MG63 (cell line): ENCODE measurements around the gene EMB. TPM values are rescaled to one million over a fixed set of nuclear protein-coding genes. Genes with fewer than 3 reads are reported as not detected.
"Not testable (repeated sequence)": the region's sequence is repeated elsewhere in the genome, so short reads cannot be mapped to it uniquely, and the experiment has no call there.

Source experiments
- DNase-seq: peaks from one replicate; pipeline ENCODE4 v3.0.0-alpha.2; 2020
- H3K27me3 ChIP-seq: fragments of 250-450 bp; sonication (Bioruptor Pico); 2 replicates; pipeline ENCODE4 v1.5.1; 2020; ENCODE audit warnings: mild to moderate bottlenecking, moderate library complexity
- H3K36me3 ChIP-seq: fragments of 250-450 bp; sonication (Bioruptor Pico); 2 replicates; pipeline ENCODE4 v1.5.1; 2020; ENCODE audit warnings: mild to moderate bottlenecking, moderate library complexity
- H3K4me3 ChIP-seq: fragments of 250-450 bp; sonication (Bioruptor Pico); 2 replicates; pipeline ENCODE4 v1.5.1; 2020; ENCODE audit warnings: mild to moderate bottlenecking, moderate library complexity
- H3K9me3 ChIP-seq: fragments of 250-450 bp; sonication (Bioruptor Pico); 2 replicates; pipeline ENCODE4 v1.5.1; 2020; ENCODE audit warnings: mild to moderate bottlenecking, moderate library complexity
- total RNA-seq: library from RNA; depleted of rRNA; stranded (reverse); fragments of >200 nt; shearing (Covaris generic); gene quantifications from 2 replicates; pipeline ENCODE4 v1.2.3, GENCODE V29; 2014; ENCODE audit warnings: low replicate concordance; rRNA removed

The EMB gene
- 4.1 and 5.8 TPM in 2 replicates for total RNA-seq

- H3K4me3 ChIP-seq: peak within 1 kb of the TSS; percentile 54
- H3K9me3 ChIP-seq: no peaks in the 10 kb centered on the region
- peak; percentile 61 for DNase-seq
- H3K36me3 ChIP-seq: no peaks in the 10 kb centered on the region
- H3K27me3 ChIP-seq: no peaks in the 10 kb centered on the region
Measured at GRCh38 chr5:50440651-50441492, at the start of gene EMB. Gene EMB (minus strand): TSS chr5:50441288. CDS start chr5:50441151, 137 bp downstream.

- not testable (repeated sequence) for DNase-seq, H3K9me3 ChIP-seq, H3K4me3 ChIP-seq, H3K27me3 ChIP-seq, H3K36me3 ChIP-seq
Measured at GRCh38 chr5:50489491-50489890, 48.4 kb upstream of the EMB start.

GRCh38 chr5:50478790-50479189 is 37.7 kb upstream of the EMB start:
- not testable (repeated sequence) for DNase-seq, H3K27me3 ChIP-seq, H3K9me3 ChIP-seq, H3K4me3 ChIP-seq, H3K36me3 ChIP-seq

- no peaks in the 10 kb centered on the region for H3K9me3 ChIP-seq
- H3K4me3 ChIP-seq: no peak overlapping the region
- no peak for DNase-seq
- no peaks in the 10 kb centered on the region for H3K36me3 ChIP-seq
- H3K27me3 ChIP-seq: no peaks in the 10 kb centered on the region
Measured at GRCh38 chr5:50476549-50476948, 35.5 kb upstream of the EMB start.

- not testable (repeated sequence) for DNase-seq, H3K4me3 ChIP-seq, H3K36me3 ChIP-seq, H3K27me3 ChIP-seq, H3K9me3 ChIP-seq
Measured at GRCh38 chr5:50465015-50465414, 23.9 kb upstream of the EMB start.

GRCh38 chr5:50463726-50464125 is 22.6 kb upstream of the EMB start:
- no peaks in the 10 kb centered on the region for H3K36me3 ChIP-seq
- no peaks in the 10 kb centered on the region for H3K9me3 ChIP-seq
- no peaks in the 10 kb centered on the region for H3K27me3 ChIP-seq
- no peak overlapping the region for H3K4me3 ChIP-seq
- DNase-seq: no peak

GRCh38 chr5:50463047-50463446 is 22.0 kb upstream of the EMB start:
- no peaks in the 10 kb centered on the region for H3K36me3 ChIP-seq
- H3K4me3 ChIP-seq: no peak overlapping the region
- H3K27me3 ChIP-seq: no peaks in the 10 kb centered on the region
- DNase-seq: no peak
- no peaks in the 10 kb centered on the region for H3K9me3 ChIP-seq

- DNase-seq, H3K27me3 ChIP-seq: not testable (repeated sequence)
Measured at GRCh38 chr5:50462579-50462978, 21.5 kb upstream of the EMB start.

GRCh38 chr5:50458372-50458771 is 17.3 kb upstream of the EMB start:
- H3K9me3 ChIP-seq, DNase-seq, H3K4me3 ChIP-seq, H3K27me3 ChIP-seq, H3K36me3 ChIP-seq: not testable (repeated sequence)

More at GRCh38 chr5:50462579-50462978, 21.5 kb upstream of the EMB start:
- H3K36me3 ChIP-seq, H3K4me3 ChIP-seq, H3K9me3 ChIP-seq: not testable (repeated sequence)

- DNase-seq, H3K27me3 ChIP-seq, H3K36me3 ChIP-seq, H3K4me3 ChIP-seq, H3K9me3 ChIP-seq: not testable (repeated sequence)
Measured at GRCh38 chr5:50449241-50449640, 8.2 kb upstream of the EMB start.

GRCh38 chr5:50447941-50448340 is 6.9 kb upstream of the EMB start:
- no peaks in the 10 kb centered on the region for H3K9me3 ChIP-seq
- DNase-seq: no peak
- no peaks in the 10 kb centered on the region for H3K36me3 ChIP-seq
- H3K27me3 ChIP-seq: no peaks in the 10 kb centered on the region
- H3K4me3 ChIP-seq: no peak overlapping the region

- Histone ChIP-seq H3K9me3 (no peaks in the 10 kb centered on the region), H3K27me3 (no peaks in the 10 kb centered on the region), H3K4me3 (no peak overlapping the region), H3K36me3 (no peaks in the 10 kb centered on the region)
- DNase-seq: no peak
Measured at GRCh38 chr5:50447228-50447627, 6.1 kb upstream of the EMB start.

- no peak for DNase-seq
- Histone ChIP-seq H3K9me3 (no peaks in the 10 kb centered on the region), H3K36me3 (no peaks in the 10 kb centered on the region), H3K27me3 (no peaks in the 10 kb centered on the region), H3K4me3 (no peak overlapping the region)
Measured at GRCh38 chr5:50445296-50445949, 4.3 kb upstream of the EMB start.

GRCh38 chr5:50442559-50443539 is 1.8 kb upstream of the EMB start:
- H3K9me3 ChIP-seq, H3K27me3 ChIP-seq, DNase-seq, H3K36me3 ChIP-seq, H3K4me3 ChIP-seq: not testable (repeated sequence)

- Histone ChIP-seq H3K9me3 (no peaks in the 10 kb centered on the region), H3K4me3 (peak overlapping the region; percentile 54; the same call in 1 of the 2 replicates), H3K36me3 (no peaks in the 10 kb centered on the region), H3K27me3 (no peaks in the 10 kb centered on the region)
- DNase-seq: no peak
Measured at GRCh38 chr5:50441493-50441955, 436 bp upstream of the EMB start.

- Histone ChIP-seq H3K36me3 (no peaks in the 10 kb centered on the region), H3K4me3 (no peak overlapping the region), H3K9me3 (no peaks in the 10 kb centered on the region), H3K27me3 (no peaks in the 10 kb centered on the region)
- no peak for DNase-seq
Measured at GRCh38 chr5:50439221-50439620, 1.9 kb downstream of the EMB start.

GRCh38 chr5:50438060-50438459 is 3.0 kb downstream of the EMB start:
- not testable (repeated sequence) for H3K9me3 ChIP-seq, H3K4me3 ChIP-seq, H3K27me3 ChIP-seq, H3K36me3 ChIP-seq, DNase-seq
